ENCODE measurements around the gene SLC22A23. TPM values are rescaled to one million over a fixed set of nuclear protein-coding genes. Genes with fewer than 3 reads are reported as not detected.

The SLC22A23 gene
- total RNA-seq, 4 donors from 2014 or later = 8.3 to 22.5 (median 12.8) TPM

- no peak for ATAC-seq (ENCODE audit: low FRiP score)
- no peak for TF ChIP-seq CTCF (IDR thresholded peaks at IDR 0.05)
These were observed 139.1 kb downstream of the SLC22A23 start for GRCh38 chr6:3317741-3318211.

GRCh38 chr6:3316818-3317217 is 140.0 kb downstream of the SLC22A23 start:
- no peak for ATAC-seq (ENCODE audit: low FRiP score)
- DNase-seq (ENCODE audit: low spot score) = no peak
- TF ChIP-seq CTCF (IDR thresholded peaks at IDR 0.05) = no peak

More at GRCh38 chr6:3317741-3318211, 139.1 kb downstream of the SLC22A23 start:
- no peak for DNase-seq (ENCODE audit: low spot score)

GRCh38 chr6:3316331-3316730 is 140.5 kb downstream of the SLC22A23 start:
- no peak for TF ChIP-seq CTCF (IDR thresholded peaks at IDR 0.05)
- no peak for DNase-seq (ENCODE audit: low spot score)

GRCh38 chr6:3315841-3316240 is 141.0 kb downstream of the SLC22A23 start:
- ATAC-seq (ENCODE audit: low FRiP score) = no peak
- DNase-seq (ENCODE audit: low spot score) = no peak
- TF ChIP-seq CTCF (IDR thresholded peaks at IDR 0.05) = no peak

More at GRCh38 chr6:3316331-3316730, 140.5 kb downstream of the SLC22A23 start:
- ATAC-seq (ENCODE audit: low FRiP score) = no peak

- TF ChIP-seq CTCF (IDR thresholded peaks at IDR 0.05) = no peak
- DNase-seq (ENCODE audit: low spot score) = no peak
- no peak for ATAC-seq (ENCODE audit: low FRiP score)
These were observed 142.0 kb downstream of the SLC22A23 start for GRCh38 chr6:3314621-3315467.

GRCh38 chr6:3314176-3314575 is 142.7 kb downstream of the SLC22A23 start:
- ATAC-seq (ENCODE audit: low FRiP score) (no peak), DNase-seq (ENCODE audit: low spot score) (no peak)
- no peak for TF ChIP-seq CTCF (IDR thresholded peaks at IDR 0.05)

Data from omental fat pad (tissue), 4 donors.